ENCODE measurements around the gene KANSL3.

GRCh38 chr2:96680561-96681141, 42.5 kb upstream of the KANSL3 start:
- TF ChIP-seq ZNF274 (IDR thresholded peaks at IDR 0.05; ENCODE audit: borderline replicate concordance, low read depth, low read length) (no peak), ZNF12 (CRISPR knock-in tag; IDR thresholded peaks at IDR 0.05) (no peak), ZFP36 (IDR thresholded peaks at IDR 0.05; ENCODE audit: low read depth, low read length, partially characterized antibody) (no peak)
- TF ChIP-seq, protein P1, sequence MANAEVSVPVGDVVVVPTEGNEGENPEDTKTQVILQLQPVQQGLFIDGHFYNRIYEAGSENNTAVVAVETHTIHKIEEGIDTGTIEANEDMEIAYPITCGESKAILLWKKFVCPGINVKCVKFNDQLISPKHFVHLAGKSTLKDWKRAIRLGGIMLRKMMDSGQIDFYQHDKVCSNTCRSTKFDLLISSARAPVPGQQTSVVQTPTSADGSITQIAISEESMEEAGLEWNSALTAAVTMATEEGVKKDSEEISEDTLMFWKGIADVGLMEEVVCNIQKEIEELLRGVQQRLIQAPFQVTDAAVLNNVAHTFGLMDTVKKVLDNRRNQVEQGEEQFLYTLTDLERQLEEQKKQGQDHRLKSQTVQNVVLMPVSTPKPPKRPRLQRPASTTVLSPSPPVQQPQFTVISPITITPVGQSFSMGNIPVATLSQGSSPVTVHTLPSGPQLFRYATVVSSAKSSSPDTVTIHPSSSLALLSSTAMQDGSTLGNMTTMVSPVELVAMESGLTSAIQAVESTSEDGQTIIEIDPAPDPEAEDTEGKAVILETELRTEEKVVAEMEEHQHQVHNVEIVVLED (CRISPR knock-in tag; IDR thresholded peaks at IDR 0.05), result no peak

Measured in K562 (cell line).